ENCODE measurements around the gene ETV3. TPM values are rescaled to one million over a fixed set of nuclear protein-coding genes. Genes with fewer than 3 reads are reported as not detected.

Gene ETV3
- total RNA-seq, 1 experiment from 2014 or later, result 22.2 TPM

DNA sequence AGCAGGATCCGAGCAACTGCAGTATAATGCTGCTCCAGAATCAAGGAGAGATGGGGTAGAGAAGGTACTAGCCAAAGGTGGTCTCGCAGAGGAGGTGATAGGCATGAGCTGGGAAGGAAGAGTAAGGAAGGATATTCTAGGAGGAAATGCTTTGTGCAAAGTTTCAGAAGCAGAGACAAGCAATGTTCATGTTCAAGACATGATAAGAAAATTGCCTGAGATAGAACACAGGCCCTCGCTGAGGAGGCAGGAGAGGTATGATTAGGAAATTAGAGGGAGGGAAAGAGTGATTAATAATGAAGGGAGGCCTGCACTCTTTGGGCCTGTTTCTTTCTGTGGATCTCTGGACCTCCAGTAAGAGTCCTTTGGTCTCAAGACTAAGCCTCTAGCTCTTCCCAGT is 12.9 kb upstream of the ETV3 start:
- H3K4me1 ChIP-seq (ENCODE audit: control insufficient read depth, insufficient read depth, low read length), result no peaks in the 10 kb centered on the region; the same call in none of the 2 replicates
- in situ Hi-C loops (cut with HindIII; ENCODE audit: low pct_unique_long_range_greater_than_20kb, low sequenced_read_pairs), result no loop called here
- H3K27me3 ChIP-seq (ENCODE audit: control insufficient read depth, insufficient read depth, low read length), result peaks cover 4% of the 10 kb centered on the region; the same call in 1 of the 2 replicates
- no peak for DNase-seq (ENCODE audit: low read depth, low spot score)
- BruUV-seq (replicated peaks), result no TSS peak
- H3K4me3 ChIP-seq (ENCODE audit: low read depth in 2 of 2, low read length in 2 of 2), result no peak overlapping the region
- H3K9me3 ChIP-seq (ENCODE audit: control insufficient read depth, insufficient read depth, low read depth, low read length), result no peaks in the 10 kb centered on the region
- no peak overlapping the region for H3K27ac ChIP-seq (ENCODE audit: low read length)
- ChIA-PET POLR2A (no interaction called here), CTCF (no interaction called here)
- H3K36me3 ChIP-seq (ENCODE audit: control insufficient read depth, insufficient read depth, low read length), result no peaks in the 10 kb centered on the region
- ATAC-seq, result no peak
- intact Hi-C loops (cut with micrococcal nuclease; ENCODE audit: unreplicated experiment), result no loop called here
- TF ChIP-seq, protein P1, sequence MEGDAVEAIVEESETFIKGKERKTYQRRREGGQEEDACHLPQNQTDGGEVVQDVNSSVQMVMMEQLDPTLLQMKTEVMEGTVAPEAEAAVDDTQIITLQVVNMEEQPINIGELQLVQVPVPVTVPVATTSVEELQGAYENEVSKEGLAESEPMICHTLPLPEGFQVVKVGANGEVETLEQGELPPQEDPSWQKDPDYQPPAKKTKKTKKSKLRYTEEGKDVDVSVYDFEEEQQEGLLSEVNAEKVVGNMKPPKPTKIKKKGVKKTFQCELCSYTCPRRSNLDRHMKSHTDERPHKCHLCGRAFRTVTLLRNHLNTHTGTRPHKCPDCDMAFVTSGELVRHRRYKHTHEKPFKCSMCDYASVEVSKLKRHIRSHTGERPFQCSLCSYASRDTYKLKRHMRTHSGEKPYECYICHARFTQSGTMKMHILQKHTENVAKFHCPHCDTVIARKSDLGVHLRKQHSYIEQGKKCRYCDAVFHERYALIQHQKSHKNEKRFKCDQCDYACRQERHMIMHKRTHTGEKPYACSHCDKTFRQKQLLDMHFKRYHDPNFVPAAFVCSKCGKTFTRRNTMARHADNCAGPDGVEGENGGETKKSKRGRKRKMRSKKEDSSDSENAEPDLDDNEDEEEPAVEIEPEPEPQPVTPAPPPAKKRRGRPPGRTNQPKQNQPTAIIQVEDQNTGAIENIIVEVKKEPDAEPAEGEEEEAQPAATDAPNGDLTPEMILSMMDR (IDR thresholded peaks at IDR 0.05), result no peak
- no peak for TF ChIP-seq SIN3A (IDR thresholded peaks at IDR 0.05; ENCODE audit: borderline replicate concordance, insufficient read depth, low read depth, low read length)
- no peak for TF ChIP-seq TCF7L2 (IDR thresholded peaks at IDR 0.05; ENCODE audit: low read depth, low read length)
- TF ChIP-seq, protein P2, sequence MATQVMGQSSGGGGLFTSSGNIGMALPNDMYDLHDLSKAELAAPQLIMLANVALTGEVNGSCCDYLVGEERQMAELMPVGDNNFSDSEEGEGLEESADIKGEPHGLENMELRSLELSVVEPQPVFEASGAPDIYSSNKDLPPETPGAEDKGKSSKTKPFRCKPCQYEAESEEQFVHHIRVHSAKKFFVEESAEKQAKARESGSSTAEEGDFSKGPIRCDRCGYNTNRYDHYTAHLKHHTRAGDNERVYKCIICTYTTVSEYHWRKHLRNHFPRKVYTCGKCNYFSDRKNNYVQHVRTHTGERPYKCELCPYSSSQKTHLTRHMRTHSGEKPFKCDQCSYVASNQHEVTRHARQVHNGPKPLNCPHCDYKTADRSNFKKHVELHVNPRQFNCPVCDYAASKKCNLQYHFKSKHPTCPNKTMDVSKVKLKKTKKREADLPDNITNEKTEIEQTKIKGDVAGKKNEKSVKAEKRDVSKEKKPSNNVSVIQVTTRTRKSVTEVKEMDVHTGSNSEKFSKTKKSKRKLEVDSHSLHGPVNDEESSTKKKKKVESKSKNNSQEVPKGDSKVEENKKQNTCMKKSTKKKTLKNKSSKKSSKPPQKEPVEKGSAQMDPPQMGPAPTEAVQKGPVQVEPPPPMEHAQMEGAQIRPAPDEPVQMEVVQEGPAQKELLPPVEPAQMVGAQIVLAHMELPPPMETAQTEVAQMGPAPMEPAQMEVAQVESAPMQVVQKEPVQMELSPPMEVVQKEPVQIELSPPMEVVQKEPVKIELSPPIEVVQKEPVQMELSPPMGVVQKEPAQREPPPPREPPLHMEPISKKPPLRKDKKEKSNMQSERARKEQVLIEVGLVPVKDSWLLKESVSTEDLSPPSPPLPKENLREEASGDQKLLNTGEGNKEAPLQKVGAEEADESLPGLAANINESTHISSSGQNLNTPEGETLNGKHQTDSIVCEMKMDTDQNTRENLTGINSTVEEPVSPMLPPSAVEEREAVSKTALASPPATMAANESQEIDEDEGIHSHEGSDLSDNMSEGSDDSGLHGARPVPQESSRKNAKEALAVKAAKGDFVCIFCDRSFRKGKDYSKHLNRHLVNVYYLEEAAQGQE (IDR thresholded peaks at IDR 0.05; ENCODE audit: insufficient read depth in 1 of 2, low read depth in 2 of 2, low read length in 1 of 2), result no peak
- TF ChIP-seq POLR2AphosphoS5 (IDR thresholded peaks at IDR 0.05; ENCODE audit: low read depth, low read length), result no peak

DNA sequence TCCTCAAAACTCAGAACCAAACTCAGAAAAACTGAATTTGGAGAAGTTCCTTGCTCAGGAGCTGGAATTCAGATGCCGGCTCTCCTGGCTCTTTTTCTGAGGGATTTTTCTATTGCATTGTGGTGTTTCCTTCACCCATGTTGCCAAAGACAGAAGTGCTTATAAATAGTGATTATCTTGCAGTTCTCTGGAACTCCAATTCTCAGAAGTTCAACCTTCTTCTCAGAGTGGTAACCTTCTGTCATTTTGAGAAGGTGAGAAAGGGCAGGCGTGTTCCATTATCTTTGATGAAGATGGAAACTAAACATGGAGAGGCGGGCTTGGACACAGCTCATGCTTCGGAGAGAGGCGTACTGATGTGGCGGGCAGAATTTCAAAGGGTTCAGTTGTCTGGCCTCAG is 12.4 kb upstream of the ETV3 start:
- no peaks in the 10 kb centered on the region; the same call in 1 of the 2 replicates for H3K4me1 ChIP-seq (ENCODE audit: control insufficient read depth, insufficient read depth, low read length)
- H3K36me3 ChIP-seq (ENCODE audit: control insufficient read depth, insufficient read depth, low read length), result no peaks in the 10 kb centered on the region
- no peaks in the 10 kb centered on the region for H3K9me3 ChIP-seq (ENCODE audit: control insufficient read depth, insufficient read depth, low read depth, low read length)
- no peak overlapping the region for H3K27ac ChIP-seq (ENCODE audit: low read length)
- peaks cover 4% of the 10 kb centered on the region; the same call in 1 of the 2 replicates for H3K27me3 ChIP-seq (ENCODE audit: control insufficient read depth, insufficient read depth, low read length)
- intact Hi-C loops (cut with micrococcal nuclease; ENCODE audit: unreplicated experiment), result no loop called here
- ATAC-seq (no peak), DNase-seq (ENCODE audit: low read depth, low spot score) (no peak)
- no peak overlapping the region for H3K4me3 ChIP-seq (ENCODE audit: low read depth in 2 of 2, low read length in 2 of 2)
- CTCF ChIA-PET, result no interaction called here
- TF ChIP-seq SIN3A (IDR thresholded peaks at IDR 0.05; ENCODE audit: borderline replicate concordance, insufficient read depth, low read depth, low read length) (no peak), TCF7L2 (IDR thresholded peaks at IDR 0.05; ENCODE audit: low read depth, low read length) (no peak), POLR2AphosphoS5 (IDR thresholded peaks at IDR 0.05; ENCODE audit: low read depth, low read length) (no peak)
- TF ChIP-seq, protein P2 (IDR thresholded peaks at IDR 0.05; ENCODE audit: insufficient read depth in 1 of 2, low read depth in 2 of 2, low read length in 1 of 2), result no peak
- TF ChIP-seq, protein P1 (IDR thresholded peaks at IDR 0.05), result no peak
- no TSS peak for BruUV-seq (replicated peaks)
- in situ Hi-C loops (cut with HindIII; ENCODE audit: low pct_unique_long_range_greater_than_20kb, low sequenced_read_pairs), result no loop called here
- POLR2A ChIA-PET, result no interaction called here

All from Panc1 (cell line).